ENCODE results near the gene CHMP5. TPM values are rescaled to one million over a fixed set of nuclear protein-coding genes. Genes with fewer than 3 reads are reported as not detected.
"Not testable (repeated sequence)": the region's sequence is repeated elsewhere in the genome, so short reads cannot be mapped to it uniquely, and the experiment has no call there.

Gene CHMP5
- total RNA-seq, 1 donor from 2014 or later = 56.9 TPM

- intact Hi-C loops (cut with micrococcal nuclease) = no loop called here
These were observed 50.5 kb downstream of the CHMP5 start for GRCh38 chr9:33315371-33315770.

GRCh38 chr9:33317136-33317535 is 52.3 kb downstream of the CHMP5 start:
- intact Hi-C loops (cut with micrococcal nuclease); H3K27me3 ChIP-seq (ENCODE audit: low read depth); DNase-seq; H3K4me3 ChIP-seq; H3K27ac ChIP-seq (replicated peaks); H3K9me3 ChIP-seq (replicated peaks): not testable (repeated sequence)
- peaks cover 36% of the 10 kb centered on the region for H3K4me1 ChIP-seq
- H3K36me3 ChIP-seq = peaks cover 98% of the 10 kb centered on the region

More at GRCh38 chr9:33315371-33315770, 50.5 kb downstream of the CHMP5 start:
- Histone ChIP-seq H3K9me3 (replicated peaks) (no peaks in the 10 kb centered on the region), H3K4me3 (no peak overlapping the region), H3K27ac (replicated peaks) (no peak overlapping the region), H3K36me3 (peaks cover 98% of the 10 kb centered on the region), H3K27me3 (ENCODE audit: low read depth) (no peaks in the 10 kb centered on the region), H3K4me1 (peaks cover 34% of the 10 kb centered on the region)
- no peak for DNase-seq
- TF ChIP-seq CTCF (IDR thresholded peaks at IDR 0.05; ENCODE audit: borderline replicate concordance) = no peak

- Histone ChIP-seq H3K9me3 (replicated peaks) (no peaks in the 10 kb centered on the region), H3K27ac (replicated peaks) (peak overlapping the region; percentile 21), H3K36me3 (peaks cover 98% of the 10 kb centered on the region), H3K4me3 (no peak overlapping the region), H3K4me1 (peaks cover 36% of the 10 kb centered on the region), H3K27me3 (ENCODE audit: low read depth) (no peaks in the 10 kb centered on the region)
- TF ChIP-seq CTCF (IDR thresholded peaks at IDR 0.05; ENCODE audit: borderline replicate concordance) = no peak
- intact Hi-C loops (cut with micrococcal nuclease) = no loop called here
- DNase-seq = no peak
These were observed 53.4 kb downstream of the CHMP5 start for GRCh38 chr9:33318225-33318624.

GRCh38 chr9:33318781-33319180 is 53.9 kb downstream of the CHMP5 start:
- Histone ChIP-seq H3K27me3 (ENCODE audit: low read depth) (no peaks in the 10 kb centered on the region), H3K4me1 (peaks cover 36% of the 10 kb centered on the region), H3K4me3 (no peak overlapping the region), H3K27ac (replicated peaks) (peak overlapping the region; percentile 21), H3K36me3 (peaks cover 98% of the 10 kb centered on the region), H3K9me3 (replicated peaks) (no peaks in the 10 kb centered on the region)
- DNase-seq = no peak
- intact Hi-C loops (cut with micrococcal nuclease) = no loop called here
- no peak for TF ChIP-seq CTCF (IDR thresholded peaks at IDR 0.05; ENCODE audit: borderline replicate concordance)

GRCh38 chr9:33320230-33320567 is 55.4 kb downstream of the CHMP5 start:
- intact Hi-C loops (cut with micrococcal nuclease) = no loop called here
- Histone ChIP-seq H3K27me3 (ENCODE audit: low read depth) (no peaks in the 10 kb centered on the region), H3K4me1 (peaks cover 36% of the 10 kb centered on the region), H3K36me3 (peaks cover 95% of the 10 kb centered on the region), H3K9me3 (replicated peaks) (no peaks in the 10 kb centered on the region), H3K4me3 (no peak overlapping the region), H3K27ac (replicated peaks) (peak overlapping the region; percentile 52)
- TF ChIP-seq CTCF (IDR thresholded peaks at IDR 0.05; ENCODE audit: borderline replicate concordance) = no peak
- DNase-seq = no peak

- no peaks in the 10 kb centered on the region for H3K9me3 ChIP-seq (replicated peaks)
- H3K36me3 ChIP-seq = peaks cover 95% of the 10 kb centered on the region
- peak overlapping the region; percentile 52 for H3K27ac ChIP-seq (replicated peaks)
- no peak for TF ChIP-seq CTCF (IDR thresholded peaks at IDR 0.05; ENCODE audit: borderline replicate concordance)
- H3K4me3 ChIP-seq = no peak overlapping the region
- intact Hi-C loops (cut with micrococcal nuclease) = no loop called here
- H3K27me3 ChIP-seq (ENCODE audit: low read depth) = no peaks in the 10 kb centered on the region
- peaks cover 36% of the 10 kb centered on the region for H3K4me1 ChIP-seq
- no peak for DNase-seq
These were observed 55.9 kb downstream of the CHMP5 start for GRCh38 chr9:33320568-33321261.
